Body of pancreas (tissue), 4 donors: ENCODE results near the gene MYLK4.

Experiments
- CTCF ChIP-seq, 7 experiments: fragments of 450-650 bp in 4 of 7; fragments of 200-600 bp in 3 of 7; sonication (generic) in 3 of 7; IDR thresholded peaks; one replicate each; pipeline ENCODE4 v1.5.1; 2016 to 2019; ENCODE audit warnings: antibody characterized with exemption in 7 of 7
- POLR2A ChIP-seq, 3 donors: fragments of 450-650 bp; IDR thresholded peaks; one replicate each; pipeline ENCODE4 v1.6.1; 2016; ENCODE audit warnings: antibody characterized with exemption in 3 of 3, mild to moderate bottlenecking in 2 of 3

- no peak for TF ChIP-seq CTCF (IDR thresholded peaks at IDR 0.05)
- TF ChIP-seq POLR2A (IDR thresholded peaks at IDR 0.05), result no peak
Measured at GRCh38 chr6:2763876-2764540, 13.3 kb upstream of the MYLK4 start.
